ENCODE data around the gene PRR15.

The PRR15 gene

GRCh38 chr7:29572558-29572957 lies 8.9 kb downstream of the PRR15 start:
- no peak for DNase-seq

GRCh38 chr7:29573567-29573966 lies 9.9 kb downstream of the PRR15 start:
- peak; percentile 39 for DNase-seq

DNA sequence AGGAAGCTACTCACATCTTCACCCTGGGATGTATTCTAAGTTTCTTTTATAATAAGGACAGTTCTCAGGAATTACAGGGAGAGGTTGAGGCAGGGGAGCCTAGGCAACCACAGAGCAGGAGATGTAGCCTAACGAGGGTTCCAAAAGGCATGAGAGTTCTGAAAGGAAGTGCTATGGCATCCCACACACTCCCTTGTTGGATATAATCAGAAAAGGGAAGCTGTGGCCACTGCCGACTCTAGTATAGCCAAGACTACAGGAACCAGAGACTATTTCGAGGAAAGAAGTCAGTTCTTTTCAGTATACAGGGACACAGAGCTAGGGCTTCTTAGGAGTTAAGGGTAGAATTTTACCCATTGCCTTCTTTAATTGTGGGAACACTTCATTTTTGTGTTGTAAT lies 11.0 kb downstream of the PRR15 start:
- no peak for DNase-seq

DNA sequence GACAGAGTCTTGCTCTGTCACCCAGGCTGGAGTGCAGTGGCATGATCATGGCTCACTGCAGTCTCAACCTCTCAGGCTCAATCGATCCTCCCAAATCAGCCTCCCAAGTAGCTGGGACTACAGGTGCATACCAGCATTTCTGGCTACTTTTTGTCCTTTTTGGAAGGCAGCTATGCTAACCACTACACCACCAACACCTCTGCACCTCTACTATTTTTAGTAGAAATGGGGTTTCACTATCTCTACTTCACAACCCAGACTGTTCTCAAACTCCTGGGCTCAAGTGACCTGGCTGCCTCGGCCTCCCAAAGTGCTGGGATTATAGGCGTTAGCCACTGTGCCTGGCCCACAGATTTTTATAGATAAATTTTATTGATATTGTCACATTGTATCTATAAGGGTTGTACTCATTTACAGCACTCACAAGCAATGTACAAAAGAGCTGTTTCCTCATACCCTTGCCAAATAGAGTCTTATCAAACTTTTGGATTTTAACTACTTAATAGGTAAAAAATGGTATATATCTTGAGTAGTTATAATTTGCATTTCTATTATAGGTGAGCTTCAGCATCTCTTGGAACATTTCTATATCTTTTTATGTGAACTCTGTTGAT lies 23.7 kb downstream of the PRR15 start:
- DNase-seq: no peak

- no peak for DNase-seq
Measured at GRCh38 chr7:29588212-29588611, 24.6 kb downstream of the PRR15 start.

DNA sequence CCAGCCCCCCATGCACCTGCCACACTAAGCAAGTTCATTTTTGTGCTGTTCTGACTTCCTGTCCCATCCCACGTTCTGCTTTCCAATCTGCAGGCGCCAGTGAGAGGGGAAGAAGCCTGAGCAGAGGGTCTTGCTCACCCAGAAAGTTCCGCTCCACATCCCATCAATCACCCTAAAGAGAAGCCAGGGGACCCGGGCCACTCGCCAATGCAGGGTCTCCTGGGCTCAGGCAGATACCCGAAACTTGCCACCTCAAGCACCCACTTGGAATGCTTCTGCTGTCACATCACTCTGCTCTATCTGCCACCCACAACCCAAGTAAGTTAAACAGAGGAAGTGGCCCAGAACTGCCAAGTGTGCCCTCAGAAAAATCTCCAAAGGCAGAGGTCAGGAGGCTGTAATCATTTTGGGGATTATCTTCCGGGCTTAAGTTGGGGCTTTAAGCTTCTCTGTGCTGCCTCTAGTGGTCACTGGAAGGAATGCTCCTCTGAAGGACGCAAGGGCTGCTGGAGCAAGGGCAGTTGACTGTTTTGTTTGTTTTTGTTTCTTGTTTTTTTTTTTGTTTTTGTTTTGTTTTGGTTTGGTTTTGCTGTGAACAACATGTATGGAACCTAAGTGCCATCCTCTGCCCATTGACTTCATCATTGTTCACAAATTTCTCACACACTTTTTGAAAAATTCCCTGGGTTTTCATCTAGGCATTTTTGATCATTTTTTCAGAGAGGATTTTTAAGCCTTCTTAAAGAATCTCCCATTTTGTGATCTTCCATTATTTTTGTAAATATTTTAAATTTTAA lies 25.5 kb downstream of the PRR15 start:
- peak; percentile 8 for DNase-seq

DNA sequence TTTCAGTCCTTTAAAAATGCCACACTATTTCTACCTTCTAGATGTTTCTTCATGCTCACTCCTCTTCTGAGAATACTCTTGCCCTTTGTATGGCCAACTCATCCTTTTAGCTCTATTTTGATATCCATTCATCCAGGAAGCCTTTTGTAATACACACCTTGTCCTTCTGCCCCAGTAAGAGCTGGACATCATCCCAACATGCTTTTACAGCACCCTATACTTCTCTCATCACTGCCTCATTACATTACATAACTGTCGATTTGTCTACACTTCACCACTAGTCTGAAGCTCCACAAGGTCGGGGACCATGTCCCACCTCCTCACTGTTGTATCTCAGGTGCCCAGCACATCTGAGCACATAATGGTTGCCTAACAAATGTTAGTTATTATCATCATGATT lies 29.2 kb downstream of the PRR15 start:
- no peak for DNase-seq

GRCh38 chr7:29593459-29593858 lies 29.8 kb downstream of the PRR15 start:
- no peak for DNase-seq

- no peak for DNase-seq
Measured at GRCh38 chr7:29596593-29597178, 33.1 kb downstream of the PRR15 start.

GRCh38 chr7:29597266-29597665 lies 33.6 kb downstream of the PRR15 start:
- no peak for DNase-seq

- DNase-seq: no peak
Measured at GRCh38 chr7:29598137-29598536, 34.5 kb downstream of the PRR15 start.

GRCh38 chr7:29598613-29599012 lies 35.0 kb downstream of the PRR15 start:
- peak; percentile 26 for DNase-seq

GRCh38 chr7:29599026-29599425 lies 35.4 kb downstream of the PRR15 start:
- no peak for DNase-seq

GRCh38 chr7:29600661-29601060 lies 37.0 kb downstream of the PRR15 start:
- no peak for DNase-seq

GRCh38 chr7:29604052-29604451 lies 40.4 kb downstream of the PRR15 start:
- no peak for DNase-seq

DNA sequence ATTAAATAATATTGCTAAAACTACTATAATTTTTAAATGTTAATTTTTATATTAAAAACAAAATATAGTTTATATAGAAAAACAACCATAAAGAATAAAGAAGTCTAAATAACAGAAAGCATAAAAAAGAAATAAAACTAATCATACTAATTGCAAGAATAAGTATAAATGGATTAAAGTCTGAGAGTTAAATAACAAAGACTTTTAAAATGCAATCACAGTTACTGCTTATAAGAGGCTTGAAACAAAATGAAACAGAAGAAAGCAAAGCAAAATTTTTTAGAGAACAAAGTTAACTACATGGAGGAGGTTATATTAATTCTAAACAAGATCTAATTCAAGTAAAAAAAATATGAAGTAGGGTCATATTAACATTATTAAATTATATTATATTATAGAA lies 41.1 kb downstream of the PRR15 start:
- DNase-seq: no peak

GRCh38 chr7:29605671-29606070 lies 42.0 kb downstream of the PRR15 start:
- DNase-seq: no peak

DNA sequence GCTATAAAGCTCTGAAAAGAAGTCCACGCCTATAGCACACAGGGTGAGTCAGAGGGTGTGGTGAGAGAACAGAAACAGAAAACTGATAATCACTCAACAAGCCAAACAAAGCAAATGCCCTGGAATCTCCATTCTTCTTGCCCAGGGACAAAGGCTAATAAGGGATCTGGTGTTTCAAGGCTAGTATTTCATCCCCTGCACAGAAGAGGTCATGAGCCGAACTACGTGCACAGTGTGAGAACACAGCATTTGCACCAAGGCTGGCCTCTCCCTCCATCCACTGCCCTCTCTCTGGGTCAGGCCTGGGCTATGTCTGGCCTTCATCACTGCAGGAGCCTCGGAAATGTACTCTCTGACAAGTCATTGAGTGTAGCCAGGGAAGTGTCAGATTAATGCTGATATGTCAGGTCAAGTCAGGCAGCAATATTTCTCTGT lies 42.7 kb downstream of the PRR15 start:
- DNase-seq: no peak

DNA sequence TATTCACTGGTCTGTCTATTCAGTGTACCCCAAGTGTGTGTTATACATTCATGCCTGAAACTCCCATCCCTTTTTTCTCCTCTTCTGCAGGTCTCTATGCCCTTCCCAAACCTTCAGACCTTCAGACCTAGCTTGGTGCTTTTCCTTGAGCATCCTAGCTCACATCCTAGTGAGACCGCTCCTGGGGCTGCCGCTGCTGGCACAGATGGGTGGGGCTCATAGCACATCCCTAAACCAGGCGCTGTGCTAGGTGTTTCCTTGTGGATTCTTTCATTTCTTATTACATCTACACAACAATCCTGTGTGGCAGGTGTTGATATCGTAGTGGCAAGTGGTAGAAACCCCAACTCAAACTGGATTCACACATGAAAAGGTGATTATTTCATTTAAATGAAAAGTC lies 43.2 kb downstream of the PRR15 start:
- DNase-seq: no peak

GRCh38 chr7:29607259-29607658 lies 43.6 kb downstream of the PRR15 start:
- no peak for DNase-seq

GRCh38 chr7:29607889-29608288 lies 44.3 kb downstream of the PRR15 start:
- no peak for DNase-seq

GRCh38 chr7:29609162-29610037 lies 45.8 kb downstream of the PRR15 start:
- DNase-seq: peak; percentile 42

GRCh38 chr7:29610086-29610485 lies 46.5 kb downstream of the PRR15 start:
- DNase-seq: no peak
